ENCODE measurements around the gene TMEM181.

DNA sequence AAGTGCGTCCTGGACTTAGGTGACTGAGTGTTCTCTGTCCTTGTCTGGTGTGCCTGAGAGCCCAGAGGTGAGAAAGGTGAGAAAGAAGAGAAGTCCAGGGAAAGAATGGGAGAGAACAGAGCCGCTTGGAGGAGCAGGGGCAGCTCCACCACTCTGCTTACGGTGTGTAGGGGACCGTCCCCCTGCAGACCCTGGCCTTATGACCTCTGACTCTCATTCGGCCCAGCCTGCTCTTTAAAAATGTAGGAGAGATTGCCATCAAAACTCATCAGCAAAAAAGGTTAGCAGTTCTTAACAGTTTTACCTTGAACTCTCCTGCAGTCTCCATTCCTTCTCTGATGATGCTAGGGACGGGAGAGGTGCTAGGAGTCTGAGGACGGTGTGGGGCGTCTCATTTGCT lies 2.0 kb downstream of the TMEM181 start:
- TF ChIP-seq, protein P1, sequence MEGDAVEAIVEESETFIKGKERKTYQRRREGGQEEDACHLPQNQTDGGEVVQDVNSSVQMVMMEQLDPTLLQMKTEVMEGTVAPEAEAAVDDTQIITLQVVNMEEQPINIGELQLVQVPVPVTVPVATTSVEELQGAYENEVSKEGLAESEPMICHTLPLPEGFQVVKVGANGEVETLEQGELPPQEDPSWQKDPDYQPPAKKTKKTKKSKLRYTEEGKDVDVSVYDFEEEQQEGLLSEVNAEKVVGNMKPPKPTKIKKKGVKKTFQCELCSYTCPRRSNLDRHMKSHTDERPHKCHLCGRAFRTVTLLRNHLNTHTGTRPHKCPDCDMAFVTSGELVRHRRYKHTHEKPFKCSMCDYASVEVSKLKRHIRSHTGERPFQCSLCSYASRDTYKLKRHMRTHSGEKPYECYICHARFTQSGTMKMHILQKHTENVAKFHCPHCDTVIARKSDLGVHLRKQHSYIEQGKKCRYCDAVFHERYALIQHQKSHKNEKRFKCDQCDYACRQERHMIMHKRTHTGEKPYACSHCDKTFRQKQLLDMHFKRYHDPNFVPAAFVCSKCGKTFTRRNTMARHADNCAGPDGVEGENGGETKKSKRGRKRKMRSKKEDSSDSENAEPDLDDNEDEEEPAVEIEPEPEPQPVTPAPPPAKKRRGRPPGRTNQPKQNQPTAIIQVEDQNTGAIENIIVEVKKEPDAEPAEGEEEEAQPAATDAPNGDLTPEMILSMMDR (IDR thresholded peaks at IDR 0.05), result no peak
- TF ChIP-seq POLR2AphosphoS5 (IDR thresholded peaks at IDR 0.05) (no peak), POLR2A (IDR thresholded peaks at IDR 0.05) (no peak)

All from breast epithelium (tissue), 3 donors.